WTC11 (cell line): Measurements from ENCODE around the gene TMA7. TPM values are rescaled to one million over a fixed set of nuclear protein-coding genes. Genes with fewer than 3 reads are reported as not detected.

ENCODE experiments used
- ATF1 ChIP-seq: sonication (generic); formaldehyde crosslinking; IDR thresholded peaks from 2 replicates; pipeline ENCODE4 v1.8.1; 2023; ENCODE audit warnings: mild to moderate bottlenecking, moderate library complexity, missing genetic modification reagents
- EMX1 ChIP-seq: fragments of 250-450 bp; sonication (Bioruptor Pico); IDR thresholded peaks from 2 replicates; pipeline ENCODE4 v1.8.0; 2021; ENCODE audit warnings: mild to moderate bottlenecking
- ESRRA ChIP-seq: sonication (generic); formaldehyde crosslinking; IDR thresholded peaks from 2 replicates; pipeline ENCODE4 v1.8.1; 2022; ENCODE audit warnings: mild to moderate bottlenecking, missing genetic modification reagents, borderline replicate concordance
- GABPB1 ChIP-seq: sonication (generic); formaldehyde crosslinking; IDR thresholded peaks from 2 replicates; pipeline ENCODE4 v1.8.1; 2023; ENCODE audit warnings: mild to moderate bottlenecking, missing genetic modification reagents
- GRHL2 ChIP-seq: fragments of 250-450 bp; sonication (Bioruptor Pico); IDR thresholded peaks from 2 replicates; pipeline ENCODE4 v1.8.0; 2022; ENCODE audit warnings: mild to moderate bottlenecking, moderate library complexity; ENCODE audit not compliant: insufficient replicate concordance, severe bottlenecking
- GTF2I ChIP-seq: fragments of 250-450 bp; sonication (Bioruptor Pico); conservative IDR thresholded peaks from 2 replicates; pipeline ENCODE4 v1.4.0; 2021; ENCODE audit warnings: mild to moderate bottlenecking
- HMGA2 ChIP-seq: fragments of 250-450 bp; sonication (Bioruptor Pico); IDR thresholded peaks from 2 replicates; pipeline ENCODE4 v1.4.0; 2021; ENCODE audit warnings: mild to moderate bottlenecking, moderate library complexity
- JAZF1 ChIP-seq: fragments of 250-450 bp; sonication (Bioruptor Pico); IDR thresholded peaks from 2 replicates; pipeline ENCODE4 v1.9.0; 2021; ENCODE audit warnings: moderate library complexity, mild to moderate bottlenecking, inconsistent platforms
- MXD4 ChIP-seq: fragments of 250-450 bp; sonication (Bioruptor Pico); IDR thresholded peaks from 2 replicates; pipeline ENCODE4 v1.8.0; 2021; ENCODE audit warnings: mild to moderate bottlenecking, moderate library complexity, borderline replicate concordance
- NR3C1 ChIP-seq: sonication (generic); formaldehyde crosslinking; conservative IDR thresholded peaks from 2 replicates; pipeline ENCODE4 v1.8.1; 2023; ENCODE audit warnings: low read depth, mild to moderate bottlenecking, missing genetic modification reagents
- OVOL2 ChIP-seq: fragments of 250-450 bp; sonication (Bioruptor Pico); IDR thresholded peaks from 2 replicates; pipeline ENCODE4 v1.9.0; 2021; ENCODE audit warnings: mild to moderate bottlenecking, borderline replicate concordance
- RELA ChIP-seq: sonication (generic); formaldehyde crosslinking; IDR thresholded peaks from 2 replicates; pipeline ENCODE4 v1.8.1; 2022; ENCODE audit warnings: missing genetic modification reagents, mild to moderate bottlenecking, borderline replicate concordance
- SMAD3 ChIP-seq: sonication (generic); formaldehyde crosslinking; IDR thresholded peaks from 2 replicates; pipeline ENCODE4 v1.8.0; 2022; ENCODE audit warnings: missing genetic modification reagents, mild to moderate bottlenecking, borderline replicate concordance
- SP1 ChIP-seq: sonication (generic); formaldehyde crosslinking; conservative IDR thresholded peaks from 2 replicates; pipeline ENCODE4 v1.8.1; 2022; ENCODE audit warnings: missing genetic modification reagents
- TCF7 ChIP-seq: sonication (generic); formaldehyde crosslinking; IDR thresholded peaks from 2 replicates; pipeline ENCODE4 v1.8.0; 2022; ENCODE audit warnings: mild to moderate bottlenecking, low read depth, missing genetic modification reagents, moderate library complexity
- TEAD1 ChIP-seq: sonication (generic); formaldehyde crosslinking; IDR thresholded peaks from 2 replicates; pipeline ENCODE4 v1.8.0; 2022; ENCODE audit warnings: mild to moderate bottlenecking, missing genetic modification reagents
- ZBTB21 ChIP-seq: sonication (generic); formaldehyde crosslinking; IDR thresholded peaks from 2 replicates; pipeline ENCODE4 v1.8.1; 2023; ENCODE audit warnings: mild to moderate bottlenecking, missing genetic modification reagents, borderline replicate concordance
- ZNF121 ChIP-seq: sonication (generic); formaldehyde crosslinking; IDR thresholded peaks from 2 replicates; pipeline ENCODE4 v1.8.0; 2023; ENCODE audit warnings: missing genetic modification reagents
- ZNF232 ChIP-seq: sonication (generic); formaldehyde crosslinking; IDR thresholded peaks from 2 replicates; pipeline ENCODE4 v1.8.0; 2022; ENCODE audit warnings: mild to moderate bottlenecking, missing genetic modification reagents
- ZNF671 ChIP-seq: fragments of 250-450 bp; sonication (Bioruptor Pico); IDR thresholded peaks from 2 replicates; pipeline ENCODE4 v1.8.0; 2021; ENCODE audit warnings: mild to moderate bottlenecking
- total RNA-seq: library from RNA; stranded (reverse); gene quantifications from 3 replicates; pipeline ENCODE4 v1.2.3, GENCODE V29; 2021
- TF ChIP-seq, protein P1 (sequence below): sonication (generic); formaldehyde crosslinking; IDR thresholded peaks from 2 replicates; pipeline ENCODE4 v1.8.1; 2023; ENCODE audit warnings: mild to moderate bottlenecking, missing genetic modification reagents
- TF ChIP-seq, protein P2 (sequence below): fragments of 250-450 bp; sonication (Bioruptor Pico); IDR thresholded peaks from 2 replicates; pipeline ENCODE4 v1.9.0; 2021; ENCODE audit warnings: mild to moderate bottlenecking
- TF ChIP-seq, protein P3 (sequence below): sonication (generic); formaldehyde crosslinking; IDR thresholded peaks from 2 replicates; pipeline ENCODE4 v1.8.0; 2022; ENCODE audit warnings: mild to moderate bottlenecking, missing genetic modification reagents
- TF ChIP-seq, protein P4 (sequence below): fragments of 250-450 bp; sonication (Bioruptor Pico); IDR thresholded peaks from 2 replicates; pipeline ENCODE4 v2.1.2; 2022; ENCODE audit warnings: mild to moderate bottlenecking, moderate library complexity
- TF ChIP-seq, protein P5 (sequence below): sonication (generic); formaldehyde crosslinking; IDR thresholded peaks from 2 replicates; pipeline ENCODE4 v1.8.1; 2022; ENCODE audit warnings: mild to moderate bottlenecking, moderate library complexity, missing genetic modification reagents
- TF ChIP-seq, protein P6 (sequence below): sonication (generic); formaldehyde crosslinking; IDR thresholded peaks from 2 replicates; pipeline ENCODE4 v1.8.1; 2022; ENCODE audit warnings: mild to moderate bottlenecking, missing genetic modification reagents, moderate library complexity, borderline replicate concordance
- TF ChIP-seq, protein P7 (sequence below): sonication (generic); formaldehyde crosslinking; IDR thresholded peaks from 2 replicates; pipeline ENCODE4 v1.8.1; 2023; ENCODE audit warnings: mild to moderate bottlenecking, moderate library complexity, missing genetic modification reagents
- TF ChIP-seq, protein P8 (sequence below): sonication (generic); formaldehyde crosslinking; IDR thresholded peaks from 2 replicates; pipeline ENCODE4 v1.8.1; 2022; ENCODE audit warnings: low read depth, mild to moderate bottlenecking, moderate library complexity, missing genetic modification reagents, borderline replicate concordance

TMA7 gene
- total RNA-seq, 1 experiment from 2014 or later, result 318 TPM

DNA sequence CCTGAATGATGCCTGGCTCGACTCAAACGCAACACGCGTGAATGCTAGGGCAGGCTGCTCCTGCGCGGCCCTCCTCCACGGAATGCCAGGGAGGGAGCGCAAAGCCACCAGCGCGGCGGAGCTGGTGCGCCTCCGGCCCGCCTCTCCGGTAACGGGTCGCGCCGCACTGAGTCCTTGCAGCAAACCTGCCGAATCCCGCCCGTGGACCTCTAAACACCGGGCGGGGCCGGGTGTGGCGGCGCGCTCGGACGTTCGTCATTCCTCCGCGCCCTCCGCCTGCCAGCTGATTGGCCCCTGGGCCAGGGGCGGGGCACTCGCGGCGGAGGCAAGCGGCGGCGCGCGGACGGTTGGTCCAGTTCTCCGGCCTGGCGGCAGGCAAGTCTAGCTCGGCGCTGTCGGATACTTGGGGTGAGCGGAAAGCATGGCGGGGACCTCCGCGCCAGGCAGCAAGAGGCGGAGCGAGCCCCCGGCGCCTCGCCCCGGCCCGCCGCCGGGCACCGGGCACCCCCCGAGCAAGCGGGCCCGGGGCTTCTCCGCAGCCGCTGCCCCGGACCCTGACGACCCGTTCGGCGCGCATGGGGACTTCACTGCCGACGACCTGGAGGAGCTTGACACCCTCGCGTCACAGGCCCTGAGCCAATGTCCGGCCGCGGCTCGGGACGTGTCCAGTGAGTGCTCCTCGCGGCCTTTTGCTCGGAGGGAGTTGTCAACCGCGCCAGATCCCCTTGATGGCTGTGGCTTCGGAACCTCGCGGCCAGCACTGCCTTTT lies 6.6 kb downstream of the TMA7 start, which contains the start of gene ATRIP (continued):
- TF ChIP-seq, protein P1, sequence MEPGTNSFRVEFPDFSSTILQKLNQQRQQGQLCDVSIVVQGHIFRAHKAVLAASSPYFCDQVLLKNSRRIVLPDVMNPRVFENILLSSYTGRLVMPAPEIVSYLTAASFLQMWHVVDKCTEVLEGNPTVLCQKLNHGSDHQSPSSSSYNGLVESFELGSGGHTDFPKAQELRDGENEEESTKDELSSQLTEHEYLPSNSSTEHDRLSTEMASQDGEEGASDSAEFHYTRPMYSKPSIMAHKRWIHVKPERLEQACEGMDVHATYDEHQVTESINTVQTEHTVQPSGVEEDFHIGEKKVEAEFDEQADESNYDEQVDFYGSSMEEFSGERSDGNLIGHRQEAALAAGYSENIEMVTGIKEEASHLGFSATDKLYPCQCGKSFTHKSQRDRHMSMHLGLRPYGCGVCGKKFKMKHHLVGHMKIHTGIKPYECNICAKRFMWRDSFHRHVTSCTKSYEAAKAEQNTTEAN (CRISPR knock-in tag), result peak; percentile 73; the same call in 1 of the 2 replicates
- TF ChIP-seq OVOL2 (CRISPR knock-in tag) (no peak), SP1 (CRISPR knock-in tag) (peak; percentile 98), EMX1 (CRISPR knock-in tag) (no peak), ATF1 (CRISPR knock-in tag) (0 out of 2 replicates have a peak, but pooled peaks have one; percentile 82), GABPB1 (CRISPR knock-in tag) (0 out of 2 replicates have a peak, but pooled peaks have one; percentile 70), GRHL2 (no peak), ZBTB21 (peak; percentile 36), SMAD3 (CRISPR knock-in tag) (no peak; the same call in 1 of the 2 replicates), MXD4 (CRISPR knock-in tag) (no peak), TCF7 (0 out of 2 replicates have a peak, but pooled peaks have one; percentile 23), JAZF1 (no peak), NR3C1 (CRISPR knock-in tag) (no peak), ZNF671 (no peak), HMGA2 (CRISPR knock-in tag) (no peak), RELA (CRISPR knock-in tag) (peak; percentile 84; the same call in 1 of the 2 replicates), TEAD1 (CRISPR knock-in tag) (peak; percentile 89), ESRRA (peak; percentile 91; the same call in 1 of the 2 replicates), ZNF121 (CRISPR knock-in tag) (no peak), GTF2I (CRISPR knock-in tag) (no peak), ZNF232 (peak; percentile 88)
- TF ChIP-seq, protein P2, sequence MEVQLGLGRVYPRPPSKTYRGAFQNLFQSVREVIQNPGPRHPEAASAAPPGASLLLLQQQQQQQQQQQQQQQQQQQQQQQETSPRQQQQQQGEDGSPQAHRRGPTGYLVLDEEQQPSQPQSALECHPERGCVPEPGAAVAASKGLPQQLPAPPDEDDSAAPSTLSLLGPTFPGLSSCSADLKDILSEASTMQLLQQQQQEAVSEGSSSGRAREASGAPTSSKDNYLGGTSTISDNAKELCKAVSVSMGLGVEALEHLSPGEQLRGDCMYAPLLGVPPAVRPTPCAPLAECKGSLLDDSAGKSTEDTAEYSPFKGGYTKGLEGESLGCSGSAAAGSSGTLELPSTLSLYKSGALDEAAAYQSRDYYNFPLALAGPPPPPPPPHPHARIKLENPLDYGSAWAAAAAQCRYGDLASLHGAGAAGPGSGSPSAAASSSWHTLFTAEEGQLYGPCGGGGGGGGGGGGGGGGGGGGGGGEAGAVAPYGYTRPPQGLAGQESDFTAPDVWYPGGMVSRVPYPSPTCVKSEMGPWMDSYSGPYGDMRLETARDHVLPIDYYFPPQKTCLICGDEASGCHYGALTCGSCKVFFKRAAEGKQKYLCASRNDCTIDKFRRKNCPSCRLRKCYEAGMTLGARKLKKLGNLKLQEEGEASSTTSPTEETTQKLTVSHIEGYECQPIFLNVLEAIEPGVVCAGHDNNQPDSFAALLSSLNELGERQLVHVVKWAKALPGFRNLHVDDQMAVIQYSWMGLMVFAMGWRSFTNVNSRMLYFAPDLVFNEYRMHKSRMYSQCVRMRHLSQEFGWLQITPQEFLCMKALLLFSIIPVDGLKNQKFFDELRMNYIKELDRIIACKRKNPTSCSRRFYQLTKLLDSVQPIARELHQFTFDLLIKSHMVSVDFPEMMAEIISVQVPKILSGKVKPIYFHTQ (CRISPR knock-in tag), result no peak
- TF ChIP-seq, protein P3, sequence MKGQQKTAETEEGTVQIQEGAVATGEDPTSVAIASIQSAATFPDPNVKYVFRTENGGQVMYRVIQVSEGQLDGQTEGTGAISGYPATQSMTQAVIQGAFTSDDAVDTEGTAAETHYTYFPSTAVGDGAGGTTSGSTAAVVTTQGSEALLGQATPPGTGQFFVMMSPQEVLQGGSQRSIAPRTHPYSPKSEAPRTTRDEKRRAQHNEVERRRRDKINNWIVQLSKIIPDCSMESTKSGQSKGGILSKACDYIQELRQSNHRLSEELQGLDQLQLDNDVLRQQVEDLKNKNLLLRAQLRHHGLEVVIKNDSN (CRISPR knock-in tag), result no peak
- TF ChIP-seq, protein P4, sequence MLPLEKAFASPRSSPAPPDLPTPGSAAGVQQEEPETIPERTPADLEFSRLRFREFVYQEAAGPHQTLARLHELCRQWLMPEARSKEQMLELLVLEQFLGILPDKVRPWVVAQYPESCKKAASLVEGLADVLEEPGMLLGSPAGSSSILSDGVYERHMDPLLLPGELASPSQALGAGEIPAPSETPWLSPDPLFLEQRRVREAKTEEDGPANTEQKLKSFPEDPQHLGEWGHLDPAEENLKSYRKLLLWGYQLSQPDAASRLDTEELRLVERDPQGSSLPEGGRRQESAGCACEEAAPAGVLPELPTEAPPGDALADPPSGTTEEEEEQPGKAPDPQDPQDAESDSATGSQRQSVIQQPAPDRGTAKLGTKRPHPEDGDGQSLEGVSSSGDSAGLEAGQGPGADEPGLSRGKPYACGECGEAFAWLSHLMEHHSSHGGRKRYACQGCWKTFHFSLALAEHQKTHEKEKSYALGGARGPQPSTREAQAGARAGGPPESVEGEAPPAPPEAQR (CRISPR knock-in tag), result no peak
- TF ChIP-seq, protein P5, sequence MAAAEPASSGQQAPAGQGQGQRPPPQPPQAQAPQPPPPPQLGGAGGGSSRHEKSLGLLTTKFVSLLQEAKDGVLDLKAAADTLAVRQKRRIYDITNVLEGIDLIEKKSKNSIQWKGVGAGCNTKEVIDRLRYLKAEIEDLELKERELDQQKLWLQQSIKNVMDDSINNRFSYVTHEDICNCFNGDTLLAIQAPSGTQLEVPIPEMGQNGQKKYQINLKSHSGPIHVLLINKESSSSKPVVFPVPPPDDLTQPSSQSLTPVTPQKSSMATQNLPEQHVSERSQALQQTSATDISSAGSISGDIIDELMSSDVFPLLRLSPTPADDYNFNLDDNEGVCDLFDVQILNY (CRISPR knock-in tag), result peak; percentile 94
- TF ChIP-seq, protein P6, sequence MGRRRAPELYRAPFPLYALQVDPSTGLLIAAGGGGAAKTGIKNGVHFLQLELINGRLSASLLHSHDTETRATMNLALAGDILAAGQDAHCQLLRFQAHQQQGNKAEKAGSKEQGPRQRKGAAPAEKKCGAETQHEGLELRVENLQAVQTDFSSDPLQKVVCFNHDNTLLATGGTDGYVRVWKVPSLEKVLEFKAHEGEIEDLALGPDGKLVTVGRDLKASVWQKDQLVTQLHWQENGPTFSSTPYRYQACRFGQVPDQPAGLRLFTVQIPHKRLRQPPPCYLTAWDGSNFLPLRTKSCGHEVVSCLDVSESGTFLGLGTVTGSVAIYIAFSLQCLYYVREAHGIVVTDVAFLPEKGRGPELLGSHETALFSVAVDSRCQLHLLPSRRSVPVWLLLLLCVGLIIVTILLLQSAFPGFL, result no peak; the same call in 1 of the 2 replicates
- TF ChIP-seq, protein P7, sequence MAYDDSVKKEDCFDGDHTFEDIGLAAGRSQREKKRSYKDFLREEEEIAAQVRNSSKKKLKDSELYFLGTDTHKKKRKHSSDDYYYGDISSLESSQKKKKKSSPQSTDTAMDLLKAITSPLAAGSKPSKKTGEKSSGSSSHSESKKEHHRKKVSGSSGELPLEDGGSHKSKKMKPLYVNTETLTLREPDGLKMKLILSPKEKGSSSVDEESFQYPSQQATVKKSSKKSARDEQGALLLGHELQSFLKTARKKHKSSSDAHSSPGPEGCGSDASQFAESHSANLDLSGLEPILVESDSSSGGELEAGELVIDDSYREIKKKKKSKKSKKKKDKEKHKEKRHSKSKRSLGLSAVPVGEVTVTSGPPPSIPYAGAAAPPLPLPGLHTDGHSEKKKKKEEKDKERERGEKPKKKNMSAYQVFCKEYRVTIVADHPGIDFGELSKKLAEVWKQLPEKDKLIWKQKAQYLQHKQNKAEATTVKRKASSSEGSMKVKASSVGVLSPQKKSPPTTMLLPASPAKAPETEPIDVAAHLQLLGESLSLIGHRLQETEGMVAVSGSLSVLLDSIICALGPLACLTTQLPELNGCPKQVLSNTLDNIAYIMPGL (CRISPR knock-in tag), result peak; percentile 92; the same call in 1 of the 2 replicates
- TF ChIP-seq, protein P8, sequence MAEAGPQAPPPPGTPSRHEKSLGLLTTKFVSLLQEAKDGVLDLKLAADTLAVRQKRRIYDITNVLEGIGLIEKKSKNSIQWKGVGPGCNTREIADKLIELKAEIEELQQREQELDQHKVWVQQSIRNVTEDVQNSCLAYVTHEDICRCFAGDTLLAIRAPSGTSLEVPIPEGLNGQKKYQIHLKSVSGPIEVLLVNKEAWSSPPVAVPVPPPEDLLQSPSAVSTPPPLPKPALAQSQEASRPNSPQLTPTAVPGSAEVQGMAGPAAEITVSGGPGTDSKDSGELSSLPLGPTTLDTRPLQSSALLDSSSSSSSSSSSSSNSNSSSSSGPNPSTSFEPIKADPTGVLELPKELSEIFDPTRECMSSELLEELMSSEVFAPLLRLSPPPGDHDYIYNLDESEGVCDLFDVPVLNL, result peak; percentile 91
